Activated CD8-positive, alpha-beta T cell treated with anti-CD3 and anti-CD28 coated beads for 36 hours (primary cell): Measurements from ENCODE around the gene ATP6V0C. TPM values are rescaled to one million over a fixed set of nuclear protein-coding genes. Genes with fewer than 3 reads are reported as not detected.
"Not testable (repeated sequence)": the region's sequence is repeated elsewhere in the genome, so short reads cannot be mapped to it uniquely, and the experiment has no call there.

Experiments used
- ATAC-seq: fragments of 200-7000 bp; cut with Tn5 transposase; one replicate; pipeline ENCODE4 v1.10.0; 2021; ENCODE audit warnings: mild to moderate bottlenecking, moderate library complexity
- CTCF ChIA-PET: fragments of 350-600 bp; sonication (Branson Sonifier 250); formaldehyde crosslinking; loops from one replicate; lab custom pipeline; 2021; ENCODE audit warnings: antibody characterized with exemption; lab: Charles Lee
- POLR2A ChIA-PET: fragments of 350-600 bp; sonication (Branson Sonifier 250); formaldehyde crosslinking; loops from one replicate; lab custom pipeline; 2021; ENCODE audit warnings: antibody characterized with exemption; lab: Charles Lee
- DNase-seq: peaks from one replicate; pipeline ENCODE4 v3.0.0-alpha.2; 2020
- H3K27ac Mint-ChIP-seq: one replicate; pipeline ENCODE4 v1.8.0; 2021; ENCODE audit warnings: mild to moderate bottlenecking, mixed read lengths
- H3K27me3 Mint-ChIP-seq: one replicate; pipeline ENCODE4 v1.8.0; 2021; ENCODE audit warnings: mixed read lengths
- H3K36me3 Mint-ChIP-seq: one replicate; pipeline ENCODE4 v1.8.0; 2021; ENCODE audit warnings: low read depth, mixed read lengths
- H3K4me1 Mint-ChIP-seq: one replicate; pipeline ENCODE4 v1.8.0; 2021; ENCODE audit warnings: low read depth, mixed read lengths
- H3K4me3 Mint-ChIP-seq: one replicate; pipeline ENCODE4 v1.8.0; 2021; ENCODE audit warnings: mild to moderate bottlenecking, moderate library complexity, mixed read lengths
- H3K9me3 Mint-ChIP-seq: one replicate; pipeline ENCODE4 v1.8.0; 2021; ENCODE audit warnings: mixed read lengths
- CTCF ChIP-seq: fragments of 200-600 bp; IDR thresholded peaks from one replicate; pipeline ENCODE4 v1.8.0; 2022; ENCODE audit warnings: antibody characterized with exemption, mild to moderate bottlenecking
- intact Hi-C: fragments of 100-400 bp; cut with micrococcal nuclease; formaldehyde crosslinking; loops from one replicate; pipeline ENCODE4 v1.10.0; 2022
- total RNA-seq, 2 experiments: library from RNA; stranded (reverse); gene quantifications; one replicate each; pipeline ENCODE4 v1.2.3, GENCODE V29; 2021

Gene ATP6V0C
- total RNA-seq, 2 experiments from 2014 or later, result 85.9 to 88.6 TPM

- intact Hi-C loops, result loop anchor here (10.0 kb wide), 1 partner anchor 52 kb away; no protein-coding TSS in a partner anchor
- no peaks in the 10 kb centered on the region for H3K36me3 Mint-ChIP-seq
- ChIA-PET CTCF (interaction anchor here (0.8 to 1.2 kb wide), 4 partner anchors 12 to 317 kb away, joined by 3 to 5 read pairs (median 4); partner anchors contain the start of gene AMDHD2), POLR2A (interaction anchor here (0.7 to 3.7 kb wide), 7 partner anchors 12 to 448 kb away, joined by 3 to 67 read pairs (median 4); partner anchors contain the start of genes AMDHD2 and ATP6V0C)
- no peaks in the 10 kb centered on the region for H3K27me3 Mint-ChIP-seq
- no peaks in the 10 kb centered on the region for H3K9me3 Mint-ChIP-seq
- ATAC-seq (peak; percentile 11), DNase-seq (peak; percentile 83)
- no peak for TF ChIP-seq CTCF
- peaks cover 18% of the 10 kb centered on the region for H3K4me1 Mint-ChIP-seq
- H3K27ac Mint-ChIP-seq, result peak overlapping the region; percentile 98
- peak overlapping the region; percentile 88 for H3K4me3 Mint-ChIP-seq
Measured at GRCh38 chr16:2532494-2533141, 18.9 kb downstream of the ATP6V0C start.

DNA sequence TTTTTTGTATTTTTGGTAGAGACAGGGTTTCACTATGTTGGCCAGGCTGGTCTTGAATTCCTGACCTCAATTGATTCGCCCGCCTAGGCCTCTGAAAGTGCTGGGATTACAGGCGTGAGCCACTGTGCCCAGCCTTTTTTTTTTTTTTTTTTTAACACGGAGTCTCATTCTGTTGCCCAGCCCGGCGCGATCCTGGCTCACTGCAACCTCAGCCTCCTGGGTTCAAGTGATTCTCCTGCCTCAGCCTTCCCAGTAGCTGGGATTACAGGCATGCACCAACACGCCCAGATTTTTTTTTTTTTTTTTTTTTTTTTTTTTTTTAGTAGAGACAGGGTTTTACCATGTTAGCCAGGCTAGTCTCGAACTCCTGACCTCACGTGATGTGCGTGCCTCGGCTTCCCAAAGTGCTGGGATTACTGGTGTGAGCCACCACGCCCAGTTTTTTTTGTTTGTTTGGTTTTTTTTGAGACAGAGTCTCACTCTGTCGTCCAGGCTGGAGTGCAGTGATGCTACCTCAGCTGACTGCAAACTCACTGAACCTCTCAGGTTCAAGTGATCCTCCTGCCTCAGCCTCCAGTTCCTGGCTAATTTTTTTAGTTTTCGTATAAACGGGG lies 19.5 kb downstream of the ATP6V0C start:
- H3K36me3 Mint-ChIP-seq, DNase-seq, ATAC-seq, H3K27me3 Mint-ChIP-seq, H3K9me3 Mint-ChIP-seq: not testable (repeated sequence)
- intact Hi-C loops, result loop anchor here (10.0 kb wide), 1 partner anchor 52 kb away; no protein-coding TSS in a partner anchor
- peak overlapping the region; percentile 88 for H3K4me3 Mint-ChIP-seq
- peaks cover 18% of the 10 kb centered on the region for H3K4me1 Mint-ChIP-seq
- ChIA-PET CTCF (interaction anchor here (0.8 to 1.2 kb wide), 4 partner anchors 13 to 318 kb away, joined by 3 to 5 read pairs (median 4); partner anchors contain the start of gene AMDHD2), POLR2A (interaction anchor here (0.7 to 3.7 kb wide), 5 partner anchors 12 to 380 kb away, joined by 3 to 67 read pairs (median 13); partner anchors contain the start of genes AMDHD2 and ATP6V0C)
- H3K27ac Mint-ChIP-seq, result peak overlapping the region; percentile 98

DNA sequence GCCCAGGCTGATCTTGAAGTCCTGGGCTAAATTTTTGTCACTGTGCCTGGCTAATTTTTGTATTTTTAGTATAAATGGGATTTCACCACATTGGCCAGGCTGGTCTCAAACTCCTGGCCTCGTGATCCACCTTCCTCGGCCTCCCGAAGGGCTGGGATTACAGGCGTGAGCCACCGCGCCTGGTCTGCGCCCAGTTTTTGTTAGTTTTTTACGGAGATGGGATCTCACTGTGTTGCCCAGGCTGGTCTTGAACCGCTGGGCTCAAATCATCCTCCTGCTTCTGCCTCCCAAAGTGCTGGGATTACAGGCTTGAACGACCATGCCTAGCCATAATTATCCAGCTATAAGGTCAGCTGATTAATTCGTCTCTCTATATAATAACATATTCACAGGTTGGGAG lies 20.2 kb downstream of the ATP6V0C start:
- POLR2A ChIA-PET, result interaction anchor here (1.0 to 3.3 kb wide), 2 partner anchors 19 to 276 kb away, joined by 3 to 26 read pairs; partner anchors contain the start of gene ATP6V0C
- H3K36me3 Mint-ChIP-seq, result peaks cover 2% of the 10 kb centered on the region
- no peak for ATAC-seq
- intact Hi-C loops, result loop anchor here (10.0 kb wide), 1 partner anchor 51 kb away; no protein-coding TSS in a partner anchor
- peaks cover 21% of the 10 kb centered on the region for H3K4me1 Mint-ChIP-seq
- H3K9me3 Mint-ChIP-seq, result no peaks in the 10 kb centered on the region
- no peak for TF ChIP-seq CTCF
- H3K4me3 Mint-ChIP-seq, result peak overlapping the region; percentile 31
- H3K27me3 Mint-ChIP-seq, result no peaks in the 10 kb centered on the region
- H3K27ac Mint-ChIP-seq, result peak overlapping the region; percentile 52
- no peak for DNase-seq
- CTCF ChIA-PET, result no interaction called here

GRCh38 chr16:2534335-2534734 lies 20.6 kb downstream of the ATP6V0C start:
- H3K4me3 Mint-ChIP-seq, DNase-seq, H3K36me3 Mint-ChIP-seq, ATAC-seq, CTCF ChIA-PET, H3K27me3 Mint-ChIP-seq, H3K9me3 Mint-ChIP-seq, H3K27ac Mint-ChIP-seq: not testable (repeated sequence)
- peaks cover 23% of the 10 kb centered on the region for H3K4me1 Mint-ChIP-seq
- intact Hi-C loops, result loop anchor here (10.0 kb wide), 1 partner anchor 50 kb away; no protein-coding TSS in a partner anchor
- POLR2A ChIA-PET, result interaction anchor here (1.0 kb wide), 1 partner anchor 277 kb away, joined by 3 read pairs; no protein-coding TSS in a partner anchor

GRCh38 chr16:2535625-2536013 lies 21.9 kb downstream of the ATP6V0C start:
- H3K36me3 Mint-ChIP-seq, result peaks cover 6% of the 10 kb centered on the region
- H3K4me1 Mint-ChIP-seq, result peaks cover 36% of the 10 kb centered on the region
- no peaks in the 10 kb centered on the region for H3K27me3 Mint-ChIP-seq
- ATAC-seq, result no peak
- DNase-seq, result no peak
- ChIA-PET POLR2A (interaction anchor here (0.6 to 2.6 kb wide), 3 partner anchors 15 to 310 kb away, joined by 4 to 11 read pairs (median 8); partner anchors contain the start of genes AMDHD2 and ATP6V0C), CTCF (no interaction called here)
- TF ChIP-seq CTCF, result no peak
- H3K9me3 Mint-ChIP-seq, result no peaks in the 10 kb centered on the region
- intact Hi-C loops, result loop anchor here (10.0 kb wide), 1 partner anchor 49 kb away; no protein-coding TSS in a partner anchor
- no peak overlapping the region for H3K27ac Mint-ChIP-seq
- no peak overlapping the region for H3K4me3 Mint-ChIP-seq
